WTC11 (cell line): ENCODE results near the gene PHOSPHO2. TPM values are rescaled to one million over a fixed set of nuclear protein-coding genes. Genes with fewer than 3 reads are reported as not detected.

Source experiments
- ATAC-seq: fragments of 200-7000 bp; cut with Tn5 transposase; 2 replicates; pipeline ENCODE4 v1.10.0; 2021; ENCODE audit warnings: mild to moderate bottlenecking, moderate library complexity
- CTCF ChIA-PET: fragments of 300-600 bp; sonication (Branson Sonifier 250); formaldehyde crosslinking; loops from one replicate; lab custom pipeline; 2021; ENCODE audit warnings: antibody characterized with exemption; lab: Charles Lee
- POLR2A ChIA-PET: fragments of 350-600 bp; sonication (Branson Sonifier 250); formaldehyde crosslinking; loops from one replicate; lab custom pipeline; 2021; ENCODE audit warnings: antibody characterized with exemption; lab: Charles Lee
- DNase-seq: peaks from one replicate; pipeline ENCODE4 v3.0.0; 2021; ENCODE audit warnings: low spot score
- H3K27ac Mint-ChIP-seq: 2 replicates; pipeline ENCODE4 v1.8.0; 2021; ENCODE audit warnings: mixed read lengths
- H3K27me3 Mint-ChIP-seq: 2 replicates; pipeline ENCODE4 v1.8.0; 2021; ENCODE audit warnings: low read depth, mild to moderate bottlenecking, moderate library complexity, mixed read lengths
- H3K36me3 Mint-ChIP-seq: 2 replicates; pipeline ENCODE4 v1.8.0; 2021; ENCODE audit warnings: mixed read lengths
- H3K4me1 Mint-ChIP-seq: 2 replicates; pipeline ENCODE4 v1.8.0; 2022; ENCODE audit warnings: mixed read lengths
- H3K4me3 Mint-ChIP-seq: 2 replicates; pipeline ENCODE4 v1.8.0; 2021; ENCODE audit warnings: mild to moderate bottlenecking, moderate library complexity, mixed read lengths
- H3K9me3 Mint-ChIP-seq: 2 replicates; pipeline ENCODE4 v1.8.0; 2021; ENCODE audit warnings: mixed read lengths
- CREB1 ChIP-seq: sonication (generic); formaldehyde crosslinking; IDR thresholded peaks from 2 replicates; pipeline ENCODE4 v1.8.0; 2023; ENCODE audit warnings: mild to moderate bottlenecking, missing genetic modification reagents
- ELF4 ChIP-seq: sonication (generic); formaldehyde crosslinking; IDR thresholded peaks from 2 replicates; pipeline ENCODE4 v1.8.1; 2022; ENCODE audit warnings: low read depth, mild to moderate bottlenecking, moderate library complexity, missing genetic modification reagents
- EMX1 ChIP-seq: fragments of 250-450 bp; sonication (Bioruptor Pico); IDR thresholded peaks from 2 replicates; pipeline ENCODE4 v1.8.0; 2021; ENCODE audit warnings: mild to moderate bottlenecking
- ESRRA ChIP-seq: sonication (generic); formaldehyde crosslinking; IDR thresholded peaks from 2 replicates; pipeline ENCODE4 v1.8.1; 2022; ENCODE audit warnings: mild to moderate bottlenecking, missing genetic modification reagents, borderline replicate concordance
- FOXP4 ChIP-seq: sonication (generic); formaldehyde crosslinking; IDR thresholded peaks from 2 replicates; pipeline ENCODE4 v1.8.0; 2022; ENCODE audit warnings: mild to moderate bottlenecking, missing genetic modification reagents
- GRHL2 ChIP-seq: fragments of 250-450 bp; sonication (Bioruptor Pico); IDR thresholded peaks from 2 replicates; pipeline ENCODE4 v1.8.0; 2022; ENCODE audit warnings: mild to moderate bottlenecking, moderate library complexity; ENCODE audit not compliant: insufficient replicate concordance, severe bottlenecking
- GTF2I ChIP-seq: fragments of 250-450 bp; sonication (Bioruptor Pico); conservative IDR thresholded peaks from 2 replicates; pipeline ENCODE4 v1.4.0; 2021; ENCODE audit warnings: mild to moderate bottlenecking
- HMGXB4 ChIP-seq: sonication (generic); formaldehyde crosslinking; IDR thresholded peaks from 2 replicates; pipeline ENCODE4 v1.8.1; 2023; ENCODE audit warnings: mild to moderate bottlenecking, moderate library complexity, missing genetic modification reagents
- IRF1 ChIP-seq: sonication (generic); formaldehyde crosslinking; IDR thresholded peaks from 2 replicates; pipeline ENCODE4 v1.8.0; 2023; ENCODE audit warnings: missing genetic modification reagents
- NFATC4 ChIP-seq: fragments of 250-450 bp; sonication (Bioruptor Pico); IDR thresholded peaks from 2 replicates; pipeline ENCODE4 v1.9.0; 2021; ENCODE audit warnings: mild to moderate bottlenecking
- NFYB ChIP-seq: sonication (generic); formaldehyde crosslinking; conservative IDR thresholded peaks from 2 replicates; pipeline ENCODE4 v1.8.0; 2022; ENCODE audit warnings: low read depth, missing genetic modification reagents
- NR1H2 ChIP-seq: sonication (generic); formaldehyde crosslinking; IDR thresholded peaks from 2 replicates; pipeline ENCODE4 v1.9.0; 2021; ENCODE audit warnings: mild to moderate bottlenecking, moderate library complexity, missing genetic modification reagents
- PREB ChIP-seq: sonication (generic); formaldehyde crosslinking; IDR thresholded peaks from 2 replicates; pipeline ENCODE4 v1.8.1; 2022; ENCODE audit warnings: mild to moderate bottlenecking, missing genetic modification reagents, moderate library complexity, borderline replicate concordance
- SMAD3 ChIP-seq: sonication (generic); formaldehyde crosslinking; IDR thresholded peaks from 2 replicates; pipeline ENCODE4 v1.8.0; 2022; ENCODE audit warnings: missing genetic modification reagents, mild to moderate bottlenecking, borderline replicate concordance
- USF2 ChIP-seq: sonication (generic); formaldehyde crosslinking; IDR thresholded peaks from 2 replicates; pipeline ENCODE4 v1.8.1; 2023; ENCODE audit warnings: mild to moderate bottlenecking, missing genetic modification reagents, moderate library complexity
- ZMAT4 ChIP-seq: fragments of 250-450 bp; sonication (Bioruptor Pico); IDR thresholded peaks from 2 replicates; pipeline ENCODE4 v1.9.0; 2021; ENCODE audit warnings: mild to moderate bottlenecking
- ZNF396 ChIP-seq: fragments of 250-450 bp; sonication (Bioruptor Pico); IDR thresholded peaks from 2 replicates; pipeline ENCODE4 v1.8.0; 2021; ENCODE audit warnings: mild to moderate bottlenecking, moderate library complexity, borderline replicate concordance
- total RNA-seq: library from RNA; stranded (reverse); gene quantifications from 3 replicates; pipeline ENCODE4 v1.2.3, GENCODE V29; 2021
- TF ChIP-seq, protein P1 (sequence below): sonication (generic); formaldehyde crosslinking; IDR thresholded peaks from 2 replicates; pipeline ENCODE4 v1.8.1; 2022; ENCODE audit warnings: low read depth, mild to moderate bottlenecking, moderate library complexity, missing genetic modification reagents, borderline replicate concordance
- TF ChIP-seq, protein P2 (sequence below): sonication (generic); formaldehyde crosslinking; IDR thresholded peaks from 2 replicates; pipeline ENCODE4 v1.8.0; 2022; ENCODE audit warnings: mild to moderate bottlenecking, missing genetic modification reagents

PHOSPHO2 gene
- total RNA-seq, 1 experiment from 2014 or later: 6.1 TPM

DNA sequence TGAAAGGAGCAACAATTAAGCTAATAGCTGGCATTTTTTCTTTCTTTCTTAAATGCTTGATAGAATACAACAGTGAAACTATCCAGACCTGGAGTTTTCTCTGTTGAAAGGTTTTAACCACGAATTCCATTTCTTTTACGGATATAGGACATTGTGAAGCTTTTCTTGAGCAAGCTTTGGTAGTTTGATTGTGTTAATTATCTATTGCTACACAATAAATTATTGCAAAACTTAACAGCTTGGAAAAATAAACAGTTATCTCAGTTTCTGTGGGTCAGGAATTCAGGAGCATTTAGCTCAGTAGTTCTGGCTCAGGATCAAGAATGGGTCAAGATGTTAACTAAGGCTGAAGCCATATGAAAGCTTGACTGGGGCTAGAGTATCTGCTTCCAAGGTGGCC lies 11.7 kb downstream of the PHOSPHO2 start:
- no peak overlapping the region for H3K4me3 Mint-ChIP-seq
- no peak overlapping the region for H3K27ac Mint-ChIP-seq
- H3K27me3 Mint-ChIP-seq: no peaks in the 10 kb centered on the region
- no peak for DNase-seq
- ChIA-PET POLR2A (no interaction called here), CTCF (no interaction called here)
- H3K36me3 Mint-ChIP-seq: no peaks in the 10 kb centered on the region
- no peak for ATAC-seq
- no peak for TF ChIP-seq GRHL2
- H3K4me1 Mint-ChIP-seq: 0 out of 2 replicates have a peak, but pooled peaks cover 2% of the 10 kb centered on the region
- no peaks in the 10 kb centered on the region for H3K9me3 Mint-ChIP-seq

DNA sequence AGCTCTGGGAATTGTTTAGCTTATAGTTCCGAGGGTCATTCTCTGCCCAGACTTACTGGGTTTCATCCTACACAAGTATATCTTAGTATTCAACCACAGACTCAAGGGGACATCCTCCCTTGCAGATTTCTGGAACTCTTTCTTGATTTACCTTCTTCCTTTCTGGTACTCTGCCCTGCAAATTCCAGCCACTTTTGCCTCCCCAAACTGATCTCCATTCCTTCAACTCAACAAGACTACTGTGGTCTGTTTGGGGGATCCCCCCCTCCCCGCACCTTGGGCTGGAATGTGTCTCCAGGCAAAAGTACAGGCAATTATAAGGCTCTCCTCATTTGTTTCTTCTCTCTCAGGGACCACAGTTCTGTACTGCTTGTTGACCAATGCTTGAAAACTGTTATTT lies 13.4 kb downstream of the PHOSPHO2 start:
- Mint-ChIP-seq H3K27me3 (no peaks in the 10 kb centered on the region), H3K9me3 (no peaks in the 10 kb centered on the region), H3K36me3 (no peaks in the 10 kb centered on the region), H3K4me1 (peaks cover 15% of the 10 kb centered on the region), H3K27ac (no peak overlapping the region), H3K4me3 (no peak overlapping the region)
- ATAC-seq (no peak), DNase-seq (no peak)
- ChIA-PET CTCF (no interaction called here), POLR2A (no interaction called here)
- TF ChIP-seq USF2 (CRISPR knock-in tag) (no peak), CREB1 (no peak), IRF1 (CRISPR knock-in tag) (no peak), HMGXB4 (no peak), ZNF396 (CRISPR knock-in tag) (no peak)
- TF ChIP-seq, protein P1, sequence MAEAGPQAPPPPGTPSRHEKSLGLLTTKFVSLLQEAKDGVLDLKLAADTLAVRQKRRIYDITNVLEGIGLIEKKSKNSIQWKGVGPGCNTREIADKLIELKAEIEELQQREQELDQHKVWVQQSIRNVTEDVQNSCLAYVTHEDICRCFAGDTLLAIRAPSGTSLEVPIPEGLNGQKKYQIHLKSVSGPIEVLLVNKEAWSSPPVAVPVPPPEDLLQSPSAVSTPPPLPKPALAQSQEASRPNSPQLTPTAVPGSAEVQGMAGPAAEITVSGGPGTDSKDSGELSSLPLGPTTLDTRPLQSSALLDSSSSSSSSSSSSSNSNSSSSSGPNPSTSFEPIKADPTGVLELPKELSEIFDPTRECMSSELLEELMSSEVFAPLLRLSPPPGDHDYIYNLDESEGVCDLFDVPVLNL (CRISPR knock-in tag): no peak

DNA sequence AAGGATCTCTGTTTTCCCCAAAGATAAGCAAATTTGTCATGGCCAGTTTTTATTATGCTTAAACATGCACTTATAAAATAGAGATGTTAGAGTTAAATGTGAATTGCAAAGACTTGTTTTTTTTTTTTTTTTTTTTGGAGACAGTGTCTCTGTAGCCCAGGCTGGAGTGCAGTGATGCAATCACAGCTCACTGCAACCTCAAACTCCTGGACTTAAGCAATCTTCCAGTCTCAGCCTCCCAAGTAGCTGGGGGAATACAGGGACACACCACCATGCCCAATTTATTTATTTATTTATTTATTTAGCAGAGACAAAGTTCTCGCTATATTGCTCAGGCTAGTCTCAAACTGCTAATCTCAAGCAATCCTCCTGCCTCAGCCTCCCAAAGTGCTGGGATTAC lies 15.1 kb downstream of the PHOSPHO2 start:
- Mint-ChIP-seq H3K4me1 (peaks cover 15% of the 10 kb centered on the region), H3K36me3 (no peaks in the 10 kb centered on the region), H3K27ac (no peak overlapping the region), H3K4me3 (no peak overlapping the region), H3K27me3 (no peaks in the 10 kb centered on the region), H3K9me3 (no peaks in the 10 kb centered on the region)
- DNase-seq (no peak), ATAC-seq (no peak)
- CTCF ChIA-PET: interaction anchor here (0.9 kb wide), 1 partner anchor 10 kb away, joined by 6 read pairs; no protein-coding TSS in a partner anchor
- POLR2A ChIA-PET: no interaction called here
- TF ChIP-seq ZMAT4 (CRISPR knock-in tag) (no peak), GTF2I (CRISPR knock-in tag) (no peak), SMAD3 (CRISPR knock-in tag) (no peak), EMX1 (CRISPR knock-in tag) (no peak), ESRRA (no peak), PREB (CRISPR knock-in tag) (no peak), NFATC4 (CRISPR knock-in tag) (no peak), ZNF396 (CRISPR knock-in tag) (no peak), ELF4 (CRISPR knock-in tag) (no peak), NFYB (no peak), FOXP4 (CRISPR knock-in tag) (no peak), NR1H2 (CRISPR knock-in tag) (no peak)
- TF ChIP-seq, protein P2, sequence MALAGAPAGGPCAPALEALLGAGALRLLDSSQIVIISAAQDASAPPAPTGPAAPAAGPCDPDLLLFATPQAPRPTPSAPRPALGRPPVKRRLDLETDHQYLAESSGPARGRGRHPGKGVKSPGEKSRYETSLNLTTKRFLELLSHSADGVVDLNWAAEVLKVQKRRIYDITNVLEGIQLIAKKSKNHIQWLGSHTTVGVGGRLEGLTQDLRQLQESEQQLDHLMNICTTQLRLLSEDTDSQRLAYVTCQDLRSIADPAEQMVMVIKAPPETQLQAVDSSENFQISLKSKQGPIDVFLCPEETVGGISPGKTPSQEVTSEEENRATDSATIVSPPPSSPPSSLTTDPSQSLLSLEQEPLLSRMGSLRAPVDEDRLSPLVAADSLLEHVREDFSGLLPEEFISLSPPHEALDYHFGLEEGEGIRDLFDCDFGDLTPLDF: no peak
